Endothelial cell of coronary artery (primary cell): ENCODE data around the gene ALKBH3. TPM values are rescaled to one million over a fixed set of nuclear protein-coding genes. Genes with fewer than 3 reads are reported as not detected.

Experiments
- total RNA-seq: library from RNA; depleted of rRNA; stranded (reverse); fragments of >200 nt; gene quantifications from 2 replicates; pipeline ENCODE4 v1.2.3, GENCODE V29; 2014

Gene ALKBH3
- total RNA-seq = 28.3 and 40.7 TPM in 2 replicates

GRCh38 chr11:43880640-43881159 lies at the start of gene ALKBH3:
Gene ALKBH3 (plus strand): TSS chr11:43880831. CDS start chr11:43882653, 1,822 bp downstream.

Other genes starting within 250 kb of the ALKBH3 start
- 56.1 and 98.3 TPM in 2 replicates for gene HSD17B12, start 200.1 kb upstream of the ALKBH3 start, total RNA-seq
- 1.6 and 8.8 TPM in 2 replicates for gene C11orf96, start 61.8 kb downstream of the ALKBH3 start, total RNA-seq
- gene ACCSL, start 167.2 kb downstream of the ALKBH3 start, total RNA-seq = not detected in 2 replicates
- gene ACCS, start 185.4 kb downstream of the ALKBH3 start, total RNA-seq = 3.1 and 5.7 TPM in 2 replicates
- gene EXT2, start 214.8 kb downstream of the ALKBH3 start, total RNA-seq = 64.7 and 126 TPM in 2 replicates